Kidney epithelial cell (primary cell): ENCODE measurements around the gene MCTP1. TPM values are rescaled to one million over a fixed set of nuclear protein-coding genes. Genes with fewer than 3 reads are reported as not detected.

Source experiments
- DNase-seq: peaks from one replicate; pipeline ENCODE4 v3.0.0-alpha.2; 2010; ENCODE audit warnings: low read depth
- H3K27me3 ChIP-seq: 2 replicates; pipeline ENCODE4 v1.6.0; 2011; ENCODE audit warnings: low read length; ENCODE audit not compliant: control insufficient read depth, insufficient read depth
- H3K36me3 ChIP-seq: 2 replicates; pipeline ENCODE4 v1.5.1; 2011; ENCODE audit warnings: low read length; ENCODE audit not compliant: control insufficient read depth, insufficient read depth
- H3K4me3 ChIP-seq: 2 replicates; pipeline ENCODE4 v1.5.1; 2011; ENCODE audit warnings: low read depth, mild to moderate bottlenecking, control low read depth, low read length
- CTCF ChIP-seq: IDR thresholded peaks from 2 replicates; pipeline ENCODE4 v1.5.1; 2011; ENCODE audit warnings: mild to moderate bottlenecking, moderate library complexity, low read length, control low read depth, inconsistent platforms; ENCODE audit not compliant: insufficient read depth, poor library complexity, severe bottlenecking
- total RNA-seq: library from RNA; depleted of rRNA; stranded (reverse); fragments of >200 nt; gene quantifications from 2 replicates; pipeline ENCODE4 v1.2.3, GENCODE V29; 2015

Gene MCTP1
- total RNA-seq, 1 donor from 2014 or later: 12.9 TPM

- DNase-seq: no peak
- no peaks in the 10 kb centered on the region for H3K36me3 ChIP-seq
- no peak for TF ChIP-seq CTCF
- H3K27me3 ChIP-seq: no peaks in the 10 kb centered on the region
- no peak overlapping the region for H3K4me3 ChIP-seq
These were observed 608.8 kb downstream of the MCTP1 start for GRCh38 chr5:94675965-94676618.

GRCh38 chr5:94674490-94675382 is 610.2 kb downstream of the MCTP1 start:
- no peak for DNase-seq
- H3K4me3 ChIP-seq: no peak overlapping the region
- TF ChIP-seq CTCF: no peak
- no peaks in the 10 kb centered on the region for H3K27me3 ChIP-seq
- H3K36me3 ChIP-seq: no peaks in the 10 kb centered on the region

- no peak overlapping the region for H3K4me3 ChIP-seq
- TF ChIP-seq CTCF: no peak
- H3K36me3 ChIP-seq: no peaks in the 10 kb centered on the region
- no peaks in the 10 kb centered on the region for H3K27me3 ChIP-seq
- no peak for DNase-seq
These were observed 612.1 kb downstream of the MCTP1 start for GRCh38 chr5:94672746-94673145.

DNA sequence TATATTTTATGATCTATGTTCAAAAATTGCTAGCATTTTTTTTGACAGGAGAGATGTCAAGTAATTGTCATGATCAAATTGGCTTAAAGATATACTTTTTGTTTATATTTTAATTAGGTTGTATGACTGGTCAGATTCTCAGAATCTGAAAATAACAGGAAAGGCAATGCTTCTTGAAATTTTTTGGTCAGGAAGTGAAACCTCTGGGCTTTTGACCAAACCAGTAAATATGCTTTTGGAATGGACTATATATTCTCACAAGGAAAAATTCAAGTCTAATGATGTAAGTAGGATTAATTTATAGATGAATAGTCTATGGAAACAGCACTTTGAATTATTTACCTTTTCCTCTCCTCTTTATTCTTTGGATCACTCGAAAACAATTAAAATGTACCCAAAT is 614.2 kb downstream of the MCTP1 start:
- no peak for TF ChIP-seq CTCF
- no peak for DNase-seq
- H3K36me3 ChIP-seq: no peaks in the 10 kb centered on the region
- H3K4me3 ChIP-seq: no peak overlapping the region
- no peaks in the 10 kb centered on the region for H3K27me3 ChIP-seq

GRCh38 chr5:94667937-94668336 is 617.0 kb downstream of the MCTP1 start:
- TF ChIP-seq CTCF: no peak

More at GRCh38 chr5:94667937-94668336, 617.0 kb downstream of the MCTP1 start:
- no peaks in the 10 kb centered on the region for H3K27me3 ChIP-seq
- H3K4me3 ChIP-seq: no peak overlapping the region
- DNase-seq: no peak
- H3K36me3 ChIP-seq: no peaks in the 10 kb centered on the region
